SK-N-SH (cell line): ENCODE results near the gene SEZ6L. TPM values are rescaled to one million over a fixed set of nuclear protein-coding genes. Genes with fewer than 3 reads are reported as not detected.

Experiments
- CTCF ChIA-PET: fragments of 300-600, 350-600 bp; formaldehyde crosslinking; extraction: SDS; loops from one replicate; lab custom pipeline; 2021; lab: Yijun Ruan, JAX
- POLR2A ChIA-PET: fragments of 350-600 bp; sonication (Branson Sonifier 250); formaldehyde crosslinking; extraction: SDS; loops from one replicate; lab custom pipeline; 2020; ENCODE audit warnings: antibody characterized with exemption, inconsistent platforms; lab: Yijun Ruan, JAX
- DNase-seq: peaks from one replicate; pipeline ENCODE4 v3.0.0; 2012
- H2AFZ ChIP-seq: fragments of 200-600 bp; sonication (generic); 2 replicates; pipeline ENCODE4 v1.8.1; 2016; ENCODE audit warnings: antibody characterized with exemption, mild to moderate bottlenecking, low read depth
- H3F3A ChIP-seq: fragments of 200-600 bp; sonication (generic); replicated peaks from 2 replicates; pipeline ENCODE3; 2016; ENCODE audit warnings: antibody characterized with exemption, mild to moderate bottlenecking; ENCODE audit not compliant: insufficient read depth
- H3K27ac ChIP-seq, 2 experiments: fragments of 200-500 bp in 1 of 2; fragments of 200-600 bp in 1 of 2; sonication (Bioruptor generic) in 1 of 2; sonication (generic), shearing (Covaris generic) in 1 of 2; 2 replicates each; pipeline versions ENCODE4 v1.5.1 to v1.6.1; 2014 to 2016; ENCODE audit warnings: low read depth in 2 of 2, inconsistent platforms in 1 of 2, low read length in 1 of 2, mild to moderate bottlenecking in 1 of 2, mixed read lengths in 1 of 2
- H3K27me3 ChIP-seq: fragments of 200-600 bp; sonication (generic), shearing (Covaris generic); 2 replicates; pipeline ENCODE4 v1.6.1; 2016; ENCODE audit warnings: mixed run types; ENCODE audit not compliant: insufficient read depth
- H3K36me3 ChIP-seq, 2 experiments: fragments of 200-500 bp in 1 of 2; fragments of 200-600 bp in 1 of 2; sonication (Bioruptor generic) in 1 of 2; sonication (generic) in 1 of 2; replicated peaks in 1 of 2; 2 replicates each; pipeline versions ENCODE3 to v1.5.1; 2014 to 2016; ENCODE audit warnings: low read length in 1 of 2, mild to moderate bottlenecking in 1 of 2; ENCODE audit not compliant: insufficient read depth in 2 of 2, control insufficient read depth in 1 of 2
- H3K4me1 ChIP-seq, 2 experiments: fragments of 200-500 bp in 1 of 2; fragments of 200-600 bp in 1 of 2; sonication (Bioruptor generic) in 1 of 2; sonication (generic), shearing (Covaris generic) in 1 of 2; 2 replicates each; pipeline versions ENCODE4 v1.5.1 to v1.6.1; 2014 to 2016; ENCODE audit warnings: low read depth in 1 of 2, low read length in 1 of 2, mixed run types in 1 of 2; ENCODE audit not compliant: insufficient read depth in 2 of 2, control insufficient read depth in 1 of 2
- H3K4me2 ChIP-seq: fragments of 200-600 bp; sonication (generic), shearing (Covaris generic); 2 replicates; pipeline ENCODE4 v1.6.1; 2017; ENCODE audit warnings: mixed run types
- H3K4me3 ChIP-seq, 2 experiments: fragments of 200-500 bp in 1 of 2; fragments of 200-600 bp in 1 of 2; sonication (Bioruptor generic) in 1 of 2; sonication (generic), shearing (Covaris generic) in 1 of 2; 2 replicates each; pipeline versions ENCODE4 v1.5.1 to v1.8.1; 2014 to 2016; ENCODE audit warnings: low read depth in 2 of 2, inconsistent platforms in 1 of 2, low read length in 1 of 2, mild to moderate bottlenecking in 1 of 2, mixed read lengths in 1 of 2, moderate library complexity in 1 of 2
- H3K79me2 ChIP-seq: fragments of 200-600 bp; sonication (generic); 2 replicates; pipeline ENCODE4 v1.8.1; 2017; ENCODE audit warnings: mild to moderate bottlenecking; ENCODE audit not compliant: insufficient read depth
- H3K9ac ChIP-seq: fragments of 200-600 bp; sonication (generic); 2 replicates; pipeline ENCODE4 v1.6.1; 2017; ENCODE audit warnings: mixed run types
- H3K9me2 ChIP-seq: fragments of 200-600 bp; sonication (generic); 2 replicates; pipeline ENCODE4 v1.6.1; 2017; ENCODE audit warnings: mixed run types
- H3K9me3 ChIP-seq: fragments of 200-600 bp; sonication (generic); 2 replicates; pipeline ENCODE4 v1.6.1; 2017; ENCODE audit warnings: mixed run types, mild to moderate bottlenecking, moderate library complexity
- H4K20me1 ChIP-seq: fragments of 200-600 bp; sonication (generic); 2 replicates; pipeline ENCODE4 v1.6.1; 2017; ENCODE audit warnings: mild to moderate bottlenecking, mixed run types; ENCODE audit not compliant: insufficient read depth
- CHD2 ChIP-seq: fragments of 150-350 bp; IDR thresholded peaks from 2 replicates; pipeline ENCODE4 v1.6.1; 2018; ENCODE audit warnings: low read length; ENCODE audit not compliant: partially characterized antibody
- CTCF ChIP-seq: fragments of 200-600 bp; sonication (generic); IDR thresholded peaks from 2 replicates; pipeline ENCODE4 v1.6.1; 2017; ENCODE audit warnings: antibody characterized with exemption, mild to moderate bottlenecking, moderate library complexity
- ELF1 ChIP-seq: IDR thresholded peaks from 2 replicates; pipeline ENCODE4 v1.4.0; 2012
- EP300 ChIP-seq, 2 experiments: IDR thresholded peaks; 2 replicates each; pipeline versions ENCODE4 v1.4.0 to v1.6.1; 2012; ENCODE audit warnings: borderline replicate concordance in 1 of 2, low read depth in 1 of 2, low read length in 1 of 2
- FOXJ3 ChIP-seq: sonication (generic); formaldehyde crosslinking; IDR thresholded peaks from 2 replicates; pipeline ENCODE4 v1.5.1; 2020; ENCODE audit warnings: mild to moderate bottlenecking, missing genetic modification reagents
- GATA2 ChIP-seq: sonication (generic); formaldehyde crosslinking; IDR thresholded peaks from 2 replicates; pipeline ENCODE4 v1.5.0; 2020; ENCODE audit warnings: mild to moderate bottlenecking, missing genetic modification reagents
- IRF3 ChIP-seq: fragments of 150-350 bp; IDR thresholded peaks from 2 replicates; pipeline ENCODE4 v1.6.1; 2016; ENCODE audit warnings: mild to moderate bottlenecking, low read depth, low read length
- MXI1 ChIP-seq: IDR thresholded peaks from 2 replicates; pipeline ENCODE4 v1.6.1; 2012; ENCODE audit warnings: mild to moderate bottlenecking, low read depth, low read length, improper control_type of control experiment
- NRF1 ChIP-seq: IDR thresholded peaks from 2 replicates; pipeline ENCODE4 v1.6.1; 2012; ENCODE audit warnings: low read depth, mild to moderate bottlenecking, low read length
- POLR2AphosphoS5 ChIP-seq: IDR thresholded peaks from 2 replicates; pipeline ENCODE4 v1.6.1; 2012; ENCODE audit warnings: low read depth, low read length
- RAD21 ChIP-seq: IDR thresholded peaks from 2 replicates; pipeline ENCODE4 v1.6.1; 2012; ENCODE audit warnings: mild to moderate bottlenecking, low read length
- RCOR1 ChIP-seq: fragments of 150-350 bp; IDR thresholded peaks from 2 replicates; pipeline ENCODE4 v1.6.1; 2017; ENCODE audit warnings: antibody characterized with exemption, low read length
- RFX5 ChIP-seq: IDR thresholded peaks from 2 replicates; pipeline ENCODE4 v1.6.1; 2012; ENCODE audit warnings: mild to moderate bottlenecking, improper control_type of control experiment, low read length
- TCF12 ChIP-seq: IDR thresholded peaks from 2 replicates; pipeline ENCODE4 v1.4.0; 2012
- WGBS: methylation state at CpG from one replicate; pipeline ENCODE4 v1.1.6; 2017; ENCODE audit warnings: low lambda C conversion rate; 5-methylcytosine and 5-hydroxymethylcytosine counted together
- polyA plus RNA-seq, 3 experiments: library from polyadenylated mRNA; depleted of rRNA; stranded (reverse); fragments of >200 nt; gene quantifications; 2 replicates each; pipeline ENCODE4 v1.2.3, GENCODE V29; 2012
- TF ChIP-seq, protein P1 (sequence below): IDR thresholded peaks from 2 replicates; pipeline ENCODE4 v1.4.0; 2012; ENCODE audit warnings: low read depth

The SEZ6L gene
- polyA plus RNA-seq, 1 of the 3 experiments (the other 2 are of a cell fraction): 0.10 TPM

- no peaks in the 10 kb centered on the region for H3K36me3 ChIP-seq
- no peak for DNase-seq
- H3K4me3 ChIP-seq: no peak overlapping the region
- H3F3A ChIP-seq: no peaks in the 10 kb centered on the region
- no peak overlapping the region for H3K27ac ChIP-seq
- no peaks in the 10 kb centered on the region for H3K4me1 ChIP-seq
- CTCF ChIA-PET: interaction anchor here (1.4 kb wide), 1 partner anchor 10 kb away, joined by 3 read pairs; no protein-coding TSS in a partner anchor
- H2AFZ ChIP-seq: no peak overlapping the region
- no peak for TF ChIP-seq TCF12
- no peak for TF ChIP-seq EP300 (IDR thresholded peaks at IDR 0.05; ENCODE audit: borderline replicate concordance in 1 of 2, low read depth in 1 of 2, low read length in 1 of 2)
- no peak for TF ChIP-seq RAD21
- TF ChIP-seq GATA2 (CRISPR knock-in tag): no peak
- no peak for TF ChIP-seq RCOR1
- no peak for TF ChIP-seq FOXJ3 (CRISPR knock-in tag)
- TF ChIP-seq NRF1: no peak
- no peak for TF ChIP-seq IRF3
- no peak for TF ChIP-seq ELF1
- no peak for TF ChIP-seq POLR2AphosphoS5
- no peak for TF ChIP-seq CHD2
- TF ChIP-seq RFX5: no peak
- TF ChIP-seq, protein P1, sequence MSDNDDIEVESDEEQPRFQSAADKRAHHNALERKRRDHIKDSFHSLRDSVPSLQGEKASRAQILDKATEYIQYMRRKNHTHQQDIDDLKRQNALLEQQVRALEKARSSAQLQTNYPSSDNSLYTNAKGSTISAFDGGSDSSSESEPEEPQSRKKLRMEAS: no peak
- TF ChIP-seq MXI1: no peak
- no peak for TF ChIP-seq CTCF
- TF ChIP-seq, all 33 proteins: peak for 0
- Histone ChIP-seq H3K27me3 (no peaks in the 10 kb centered on the region), H3K4me2 (no peak overlapping the region), H3K9me2 (no peaks in the 10 kb centered on the region), H3K9ac (no peak overlapping the region), H3K9me3 (no peaks in the 10 kb centered on the region), H3K79me2 (no peaks in the 10 kb centered on the region), H4K20me1 (no peaks in the 10 kb centered on the region)
- POLR2A ChIA-PET: interaction anchor here (0.6 kb wide), 1 partner anchor 16 kb away, joined by 3 read pairs; no protein-coding TSS in a partner anchor
- 37% methylated on average over 10 of the region's 10 CpGs for WGBS
Measured at GRCh38 chr22:26286091-26286820, 117.0 kb downstream of the SEZ6L start.
